WERI-Rb-1 (cell line): Measurements from ENCODE around the gene CCNYL1.

Source experiments
- DNase-seq: peaks from one replicate; pipeline ENCODE4 v3.0.0-alpha.2; 2020
- H3K27ac ChIP-seq: fragments of 250-450 bp; sonication (Bioruptor Pico); 2 replicates; pipeline ENCODE4 v1.5.1; 2020; ENCODE audit warnings: mild to moderate bottlenecking, moderate library complexity
- H3K27me3 ChIP-seq: fragments of 250-450 bp; sonication (Bioruptor Pico); 2 replicates; pipeline ENCODE4 v1.5.1; 2021; ENCODE audit warnings: mild to moderate bottlenecking, low read depth, moderate library complexity; ENCODE audit not compliant: insufficient read depth, severe bottlenecking
- H3K36me3 ChIP-seq: fragments of 250-450 bp; sonication (Bioruptor Pico); 2 replicates; pipeline ENCODE4 v1.5.1; 2020; ENCODE audit warnings: mild to moderate bottlenecking, moderate library complexity
- H3K4me3 ChIP-seq: 2 replicates; pipeline ENCODE4 v1.5.1; 2011; ENCODE audit warnings: low read depth, mild to moderate bottlenecking, control low read depth, low read length
- H3K9me3 ChIP-seq: fragments of 250-450 bp; sonication (Bioruptor Pico); 2 replicates; pipeline ENCODE4 v1.5.1; 2021; ENCODE audit warnings: mild to moderate bottlenecking, moderate library complexity; ENCODE audit not compliant: severe bottlenecking
- TF ChIP-seq, protein P1 (sequence below): IDR thresholded peaks from 2 replicates; pipeline ENCODE4 v1.5.1; 2011; ENCODE audit warnings: low read depth, mild to moderate bottlenecking, control low read depth, inconsistent platforms, low read length

The CCNYL1 gene

DNA sequence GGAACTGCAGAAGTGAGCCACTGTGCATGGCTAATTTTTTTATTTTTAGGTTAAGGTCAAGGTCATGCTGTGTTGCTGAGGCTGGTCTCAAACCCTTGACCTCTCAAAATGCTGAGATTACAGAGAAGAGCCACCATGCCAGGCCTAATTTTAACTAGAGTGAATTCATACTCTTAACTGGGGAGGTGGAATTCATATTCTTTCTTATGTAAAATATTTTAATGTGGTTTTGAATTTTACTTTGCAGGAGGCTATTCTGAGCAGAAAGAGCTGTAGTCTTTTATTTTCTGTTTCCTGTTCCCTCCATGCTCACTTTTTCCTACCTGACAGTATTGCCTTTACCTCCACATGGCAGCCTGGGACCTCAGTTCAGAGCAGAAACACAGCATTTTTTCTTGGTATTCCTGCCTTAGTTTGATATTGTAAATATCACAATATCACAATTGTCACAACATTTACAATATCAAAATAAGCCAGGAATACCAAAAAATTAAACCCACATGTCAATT lies 37.1 kb upstream of the CCNYL1 start:
- no peaks in the 10 kb centered on the region for H3K9me3 ChIP-seq
- TF ChIP-seq, protein P1, sequence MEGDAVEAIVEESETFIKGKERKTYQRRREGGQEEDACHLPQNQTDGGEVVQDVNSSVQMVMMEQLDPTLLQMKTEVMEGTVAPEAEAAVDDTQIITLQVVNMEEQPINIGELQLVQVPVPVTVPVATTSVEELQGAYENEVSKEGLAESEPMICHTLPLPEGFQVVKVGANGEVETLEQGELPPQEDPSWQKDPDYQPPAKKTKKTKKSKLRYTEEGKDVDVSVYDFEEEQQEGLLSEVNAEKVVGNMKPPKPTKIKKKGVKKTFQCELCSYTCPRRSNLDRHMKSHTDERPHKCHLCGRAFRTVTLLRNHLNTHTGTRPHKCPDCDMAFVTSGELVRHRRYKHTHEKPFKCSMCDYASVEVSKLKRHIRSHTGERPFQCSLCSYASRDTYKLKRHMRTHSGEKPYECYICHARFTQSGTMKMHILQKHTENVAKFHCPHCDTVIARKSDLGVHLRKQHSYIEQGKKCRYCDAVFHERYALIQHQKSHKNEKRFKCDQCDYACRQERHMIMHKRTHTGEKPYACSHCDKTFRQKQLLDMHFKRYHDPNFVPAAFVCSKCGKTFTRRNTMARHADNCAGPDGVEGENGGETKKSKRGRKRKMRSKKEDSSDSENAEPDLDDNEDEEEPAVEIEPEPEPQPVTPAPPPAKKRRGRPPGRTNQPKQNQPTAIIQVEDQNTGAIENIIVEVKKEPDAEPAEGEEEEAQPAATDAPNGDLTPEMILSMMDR, result no peak
- no peak for DNase-seq

DNA sequence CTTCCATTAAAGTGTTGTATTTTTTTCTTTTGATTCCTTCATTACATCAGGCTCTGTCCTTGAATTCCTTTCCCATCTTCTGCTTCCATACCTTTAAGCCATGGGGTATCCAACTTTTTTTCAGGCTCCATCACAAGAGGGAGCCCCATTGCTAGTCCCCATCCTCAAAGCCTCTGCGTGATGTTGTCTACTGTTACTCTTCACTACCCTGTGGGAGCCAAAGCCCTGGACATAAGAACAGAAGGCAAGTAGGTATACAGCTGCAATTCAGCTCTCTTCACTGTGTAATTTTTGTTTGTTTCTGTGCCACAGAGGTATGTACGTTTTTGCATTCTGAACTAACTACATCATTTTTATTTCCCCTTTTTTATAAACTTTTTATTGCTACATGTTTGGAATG lies 36.6 kb upstream of the CCNYL1 start:
- Histone ChIP-seq H3K27ac (no peak overlapping the region), H3K27me3 (no peaks in the 10 kb centered on the region), H3K4me3 (no peak overlapping the region), H3K36me3 (no peaks in the 10 kb centered on the region), H3K9me3 (no peaks in the 10 kb centered on the region)
- DNase-seq, result no peak
- TF ChIP-seq, protein P1, result no peak

More for the DNA sequence above, 37.1 kb upstream of the CCNYL1 start:
- H3K36me3 ChIP-seq, result no peaks in the 10 kb centered on the region
- no peaks in the 10 kb centered on the region for H3K27me3 ChIP-seq
- H3K4me3 ChIP-seq, result no peak overlapping the region
- no peak overlapping the region for H3K27ac ChIP-seq

DNA sequence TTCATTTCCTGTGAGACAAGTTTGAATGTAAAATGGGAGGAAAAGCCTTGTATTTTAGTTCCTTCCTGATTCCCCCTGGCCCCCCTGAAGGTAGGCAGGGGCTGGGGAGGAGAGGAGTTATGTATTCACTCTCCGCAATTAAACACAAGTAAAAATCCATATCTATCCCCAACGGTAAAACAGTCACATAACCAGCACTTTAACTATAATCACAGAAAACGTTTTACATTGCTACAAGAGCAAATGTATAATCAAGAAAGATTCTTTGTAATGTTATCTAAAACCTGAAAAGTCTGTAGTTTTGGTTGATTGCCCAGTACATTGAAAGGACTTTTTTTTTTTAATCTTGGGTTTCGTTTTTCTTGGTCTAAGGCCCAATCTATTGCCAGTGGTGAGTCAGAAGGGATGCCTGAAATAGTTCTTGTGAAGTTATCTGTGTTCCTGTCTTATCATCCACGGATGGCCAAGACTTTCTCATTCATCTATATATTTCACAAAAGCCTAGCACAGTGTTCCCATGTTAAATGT lies 34.5 kb upstream of the CCNYL1 start:
- Histone ChIP-seq H3K4me3 (no peak overlapping the region), H3K36me3 (no peaks in the 10 kb centered on the region), H3K27ac (no peak overlapping the region), H3K9me3 (no peaks in the 10 kb centered on the region), H3K27me3 (no peaks in the 10 kb centered on the region)
- DNase-seq, result no peak
- TF ChIP-seq, protein P1, result no peak

DNA sequence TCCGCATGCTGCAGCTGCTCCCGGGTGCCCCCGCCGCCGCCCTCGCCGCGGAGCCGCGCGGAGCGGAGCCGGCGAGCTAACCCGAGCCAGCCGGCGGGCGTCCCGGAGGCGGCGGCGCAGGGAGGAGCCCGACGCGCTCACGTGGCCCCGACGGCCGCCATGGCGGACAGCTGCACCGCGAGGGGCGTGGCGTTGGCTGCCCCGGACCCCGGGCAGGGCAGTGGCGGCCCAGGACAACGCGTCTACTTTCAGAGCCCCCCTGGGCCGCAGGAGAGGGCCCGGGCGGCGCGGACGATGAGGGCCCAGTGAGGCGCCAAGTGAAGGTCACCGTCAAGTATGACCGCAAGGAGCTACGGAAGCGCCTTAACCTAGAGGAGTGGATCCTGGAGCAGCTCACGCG lies 30.0 kb upstream of the CCNYL1 start:
- Histone ChIP-seq H3K27ac (no peak overlapping the region), H3K36me3 (no peaks in the 10 kb centered on the region), H3K9me3 (no peaks in the 10 kb centered on the region), H3K27me3 (no peaks in the 10 kb centered on the region), H3K4me3 (no peak overlapping the region)
- TF ChIP-seq, protein P1, result no peak
- no peak for DNase-seq

DNA sequence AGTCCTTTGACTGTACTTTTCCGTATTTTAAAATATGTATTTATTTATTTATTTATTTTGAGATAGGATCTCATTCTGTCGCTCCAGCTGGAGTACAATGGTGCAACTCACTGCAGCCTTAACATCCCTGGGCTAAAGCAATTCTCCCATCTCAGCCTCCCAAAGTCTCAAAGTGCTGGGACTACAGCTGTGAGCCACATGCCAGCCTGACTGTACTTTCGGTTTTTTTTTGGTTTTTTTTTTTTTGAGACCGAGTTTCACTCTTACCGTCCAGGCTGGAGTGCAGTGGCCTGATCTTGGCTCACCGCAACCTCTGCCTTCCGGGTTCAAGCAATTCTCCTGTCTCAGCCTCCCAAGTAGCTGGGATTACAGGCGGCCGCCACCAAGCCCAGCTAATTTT lies 28.9 kb upstream of the CCNYL1 start:
- Histone ChIP-seq H3K9me3 (no peaks in the 10 kb centered on the region), H3K27ac (no peak overlapping the region), H3K27me3 (no peaks in the 10 kb centered on the region), H3K36me3 (no peaks in the 10 kb centered on the region), H3K4me3 (no peak overlapping the region)
- DNase-seq, result no peak
- TF ChIP-seq, protein P1, result no peak

DNA sequence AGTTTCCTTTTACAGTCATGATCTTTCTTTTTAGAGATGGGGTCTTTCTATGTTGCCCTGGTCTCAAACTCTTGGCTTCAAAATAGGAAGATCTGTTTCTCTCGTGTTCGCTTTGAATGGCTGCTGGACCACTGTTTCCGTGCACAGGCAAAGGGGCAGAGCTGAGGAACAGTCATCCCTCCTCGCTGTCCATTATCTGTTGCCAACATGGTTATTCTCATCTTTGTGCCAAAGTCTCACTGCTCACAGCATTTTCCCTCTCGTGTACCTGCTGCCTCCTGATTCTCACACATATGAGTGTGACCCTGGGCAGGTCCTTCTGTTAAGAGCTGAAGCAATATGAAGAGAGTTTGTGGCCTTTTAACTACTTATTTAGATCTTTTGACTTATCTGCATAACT lies 28.0 kb upstream of the CCNYL1 start:
- TF ChIP-seq, protein P1, result no peak
- H3K9me3 ChIP-seq, result no peaks in the 10 kb centered on the region
- no peak overlapping the region for H3K27ac ChIP-seq
- H3K36me3 ChIP-seq, result no peaks in the 10 kb centered on the region
- H3K4me3 ChIP-seq, result no peak overlapping the region
- H3K27me3 ChIP-seq, result no peaks in the 10 kb centered on the region
- DNase-seq, result no peak
